Nephron (organoid): ENCODE results near the gene AGAP1.

Experiments
- H3K27ac Mint-ChIP-seq, 3 experiments: 2 replicates each; pipeline ENCODE4 v1.8.0; 2020; ENCODE audit warnings: mixed read lengths in 3 of 3, mild to moderate bottlenecking in 2 of 3, moderate library complexity in 1 of 3
- H3K27me3 Mint-ChIP-seq: 2 replicates; pipeline ENCODE4 v1.8.0; 2021; ENCODE audit warnings: low read depth, mild to moderate bottlenecking, moderate library complexity, mixed read lengths
- H3K36me3 Mint-ChIP-seq: 2 replicates; pipeline ENCODE4 v1.8.0; 2020; ENCODE audit warnings: low read depth, mixed read lengths
- H3K4me1 Mint-ChIP-seq: 2 replicates; pipeline ENCODE4 v1.8.0; 2020; ENCODE audit warnings: mixed read lengths
- H3K4me3 Mint-ChIP-seq, 3 experiments: 2 replicates each; pipeline ENCODE4 v1.8.0; 2020; ENCODE audit warnings: mild to moderate bottlenecking in 3 of 3, mixed read lengths in 3 of 3, moderate library complexity in 2 of 3
- H3K9me3 Mint-ChIP-seq: 2 replicates; pipeline ENCODE4 v1.8.0; 2020; ENCODE audit warnings: mixed read lengths
- CTCF ChIP-seq, 3 experiments: fragments of 200-600 bp; sonication (generic); IDR thresholded peaks; one replicate each; pipeline ENCODE4 v1.5.0; 2021; ENCODE audit warnings: antibody characterized with exemption in 3 of 3; ENCODE audit not compliant: unreplicated experiment in 3 of 3

Gene AGAP1

DNA sequence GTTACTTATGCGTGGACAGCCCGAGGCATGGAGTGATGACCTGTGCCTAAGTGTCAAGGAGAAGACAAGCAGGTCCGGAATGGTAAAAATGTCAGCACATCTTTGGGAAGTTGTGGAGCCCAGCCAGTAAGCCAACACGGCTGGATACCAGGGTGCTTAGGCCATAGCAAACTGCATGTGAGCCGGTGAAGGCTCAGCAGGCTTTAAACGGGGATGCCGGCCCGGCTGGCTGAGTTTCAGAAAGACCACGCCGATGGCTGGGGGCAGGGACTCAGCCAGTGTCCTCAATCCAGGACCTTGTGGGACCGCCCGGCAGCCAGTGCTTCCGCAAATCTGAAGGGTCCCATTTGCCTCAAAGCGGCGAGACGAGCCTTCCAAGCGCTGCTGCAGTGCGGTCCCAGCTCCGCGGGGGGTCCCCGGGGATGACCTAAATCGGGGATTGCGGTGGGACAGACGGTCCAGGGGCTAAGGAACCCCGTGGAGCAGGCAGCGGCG, 946 bp upstream of the AGAP1 start:
- no peak for TF ChIP-seq CTCF (IDR thresholded peaks at IDR 0.05; ENCODE audit: unreplicated experiment in 3 of 3)
- Mint-ChIP-seq H3K9me3 (peaks cover 6% of the 10 kb centered on the region), H3K4me1 (peaks cover 26% of the 10 kb centered on the region), H3K4me3 (peak overlapping the region; percentile 92 to 99 (median 96)), H3K36me3 (no peaks in the 10 kb centered on the region), H3K27me3 (peaks cover 20% of the 10 kb centered on the region), H3K27ac (peak overlapping the region in 2 of 3 experiments; percentile 71 to 88)

DNA sequence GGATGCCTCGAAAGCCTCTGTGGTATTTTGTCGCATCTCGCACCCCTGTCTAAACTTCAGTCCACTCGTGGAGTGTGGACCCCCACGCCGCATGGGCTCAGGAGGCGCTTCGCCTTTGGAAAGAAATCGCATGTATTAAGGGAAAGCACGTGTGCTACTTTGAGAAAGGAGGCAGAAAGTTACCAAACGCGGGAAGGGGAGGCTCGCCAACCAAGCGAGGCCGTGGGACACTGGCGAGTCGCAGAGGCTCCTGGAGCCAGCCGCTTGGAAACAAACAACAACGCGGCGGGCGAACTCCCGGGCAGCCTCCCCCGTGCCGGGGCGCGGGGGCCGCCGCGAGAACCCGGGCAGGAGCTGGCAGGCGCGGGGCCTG, 455 bp upstream of the AGAP1 start:
- TF ChIP-seq CTCF (IDR thresholded peaks at IDR 0.05; ENCODE audit: unreplicated experiment in 3 of 3), result no peak
- Mint-ChIP-seq H3K36me3 (no peaks in the 10 kb centered on the region), H3K27me3 (peaks cover 25% of the 10 kb centered on the region), H3K27ac (peak overlapping the region in 2 of 3 experiments; percentile 71 to 88), H3K4me3 (peak overlapping the region; percentile 92 to 99 (median 96)), H3K4me1 (peaks cover 26% of the 10 kb centered on the region), H3K9me3 (peaks cover 6% of the 10 kb centered on the region)

- Mint-ChIP-seq H3K9me3 (peaks cover 6% of the 10 kb centered on the region), H3K4me1 (peaks cover 32% of the 10 kb centered on the region), H3K27ac (peak overlapping the region in 2 of 3 experiments; percentile 73 to 89), H3K36me3 (no peaks in the 10 kb centered on the region), H3K4me3 (peak overlapping the region; percentile 91 to 96 (median 94)), H3K27me3 (peaks cover 23% of the 10 kb centered on the region)
- TF ChIP-seq CTCF (IDR thresholded peaks at IDR 0.05; ENCODE audit: unreplicated experiment in 3 of 3), result no peak
These were observed 1.0 kb downstream of the AGAP1 start for GRCh38 chr2:235494716-235495372.

DNA sequence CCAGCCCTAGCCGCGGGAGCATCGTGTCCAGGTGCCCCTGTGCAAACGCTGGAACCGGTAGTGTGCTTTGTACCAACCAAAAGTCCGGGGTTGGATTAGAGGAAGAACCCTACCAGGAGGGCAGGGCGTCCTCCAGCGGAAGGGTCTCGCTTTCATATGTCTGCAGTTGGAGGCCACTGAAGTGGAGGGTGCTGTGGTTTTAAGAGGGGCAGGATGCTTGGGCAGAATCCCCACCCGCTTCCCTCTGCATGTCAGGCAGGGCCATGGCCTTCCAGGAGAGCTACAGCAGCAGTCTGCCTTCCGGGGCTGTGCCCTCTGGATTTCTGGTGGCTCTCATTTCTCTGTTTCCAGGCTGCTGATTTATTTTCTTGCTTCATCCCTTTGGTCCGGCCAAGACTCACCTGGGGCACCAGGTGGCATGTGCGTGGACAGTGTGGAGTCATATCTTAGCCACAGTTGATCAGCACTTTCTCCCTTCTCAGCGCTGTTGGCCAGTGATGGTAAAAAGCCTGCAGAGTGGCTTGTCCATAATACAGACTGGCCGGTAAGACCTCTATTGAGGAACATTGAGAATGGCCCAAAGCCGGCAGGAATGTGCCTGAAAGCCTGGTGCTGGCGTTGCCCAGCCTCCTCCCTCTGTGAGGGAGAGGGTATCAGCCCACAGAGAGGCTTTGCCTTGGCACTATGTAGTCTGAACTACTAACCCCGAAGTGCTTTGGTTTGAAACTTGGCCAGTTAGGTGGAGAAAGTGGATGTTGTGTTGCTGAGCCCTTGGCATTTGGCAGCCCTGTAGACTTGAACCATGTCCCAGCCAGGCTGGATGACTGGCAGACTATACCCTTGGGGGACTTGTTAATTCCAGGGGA, 1.8 kb downstream of the AGAP1 start:
- Mint-ChIP-seq H3K4me3 (peak overlapping the region; percentile 91 to 96 (median 94)), H3K27me3 (peaks cover 23% of the 10 kb centered on the region), H3K4me1 (peaks cover 39% of the 10 kb centered on the region), H3K9me3 (peaks cover 2% of the 10 kb centered on the region), H3K27ac (peak overlapping the region; percentile 7 to 89 (median 73)), H3K36me3 (no peaks in the 10 kb centered on the region)
- TF ChIP-seq CTCF (IDR thresholded peaks at IDR 0.05; ENCODE audit: unreplicated experiment in 3 of 3), result no peak

DNA sequence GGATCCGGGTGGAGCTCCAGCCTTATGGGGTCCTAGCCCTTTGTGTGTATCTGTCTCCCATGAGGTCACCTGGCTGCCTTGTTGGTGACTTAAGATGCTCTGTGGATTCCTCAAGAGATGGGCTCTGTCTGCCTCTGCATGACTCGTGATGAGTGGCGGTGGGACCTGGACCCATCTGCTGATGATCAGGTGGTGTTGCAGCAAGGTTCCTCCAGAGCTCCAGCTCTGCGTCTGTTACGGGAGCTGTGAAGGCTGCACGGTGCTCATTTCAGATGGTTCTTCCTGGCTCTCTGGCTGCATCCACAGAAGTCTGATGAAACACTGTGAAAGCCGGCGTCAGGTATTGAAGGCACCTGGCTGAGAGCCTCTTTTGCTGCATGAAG, 2.4 kb downstream of the AGAP1 start:
- Mint-ChIP-seq H3K27me3 (peaks cover 23% of the 10 kb centered on the region), H3K4me1 (peaks cover 44% of the 10 kb centered on the region), H3K27ac (no peak overlapping the region), H3K9me3 (peaks cover 2% of the 10 kb centered on the region), H3K4me3 (peak overlapping the region; percentile 91 to 96 (median 94)), H3K36me3 (no peaks in the 10 kb centered on the region)
- TF ChIP-seq CTCF (IDR thresholded peaks at IDR 0.05; ENCODE audit: unreplicated experiment in 3 of 3), result no peak
